Esophagus squamous epithelium (tissue), 5 donors: ENCODE results near the gene MYT1. TPM values are rescaled to one million over a fixed set of nuclear protein-coding genes. Genes with fewer than 3 reads are reported as not detected.

ENCODE experiments used
- DNase-seq: peaks from one replicate; lab custom pipeline; 2025; lab: John Stamatoyannopoulos, UW
- H3K27ac ChIP-seq, 4 donors: fragments of 200-600 bp; sonication (generic); one replicate each; pipeline ENCODE4 v1.5.1; 2016 to 2019; ENCODE audit warnings: mild to moderate bottlenecking in 1 of 4
- H3K27me3 ChIP-seq, 4 donors: fragments of 200-600 bp; sonication (generic); 1 replicate in 3 of 4; 2 replicates in 1 of 4; pipeline versions ENCODE4 v1.5.1 to v1.6.0; 2017 to 2021; ENCODE audit warnings: antibody characterized with exemption in 1 of 4
- H3K36me3 ChIP-seq, 3 donors: fragments of 200-600 bp; sonication (generic); one replicate each; pipeline ENCODE4 v1.5.1; 2016 to 2019
- H3K4me1 ChIP-seq, 3 donors: fragments of 200-600 bp; sonication (generic); one replicate each; pipeline ENCODE4 v1.5.1; 2017 to 2019
- H3K4me3 ChIP-seq, 4 donors: fragments of 200-600 bp; sonication (generic); 1 replicate in 3 of 4; 2 replicates in 1 of 4; pipeline ENCODE4 v1.5.1; 2016 to 2019; ENCODE audit warnings: mild to moderate bottlenecking in 2 of 4, moderate library complexity in 1 of 4
- H3K9me3 ChIP-seq, 3 donors: fragments of 200-600 bp; sonication (generic); one replicate each; pipeline ENCODE4 v1.5.1; 2016 to 2019
- CTCF ChIP-seq, 6 experiments: fragments of 450-650 bp in 4 of 6; fragments of 200-600 bp in 2 of 6; sonication (generic) in 2 of 6; IDR thresholded peaks; one replicate each; pipeline ENCODE4 v1.5.1; 2016 to 2019; ENCODE audit warnings: antibody characterized with exemption in 6 of 6, mild to moderate bottlenecking in 4 of 6, moderate library complexity in 4 of 6
- POLR2A ChIP-seq, 4 donors: fragments of 450-650 bp; IDR thresholded peaks; one replicate each; pipeline ENCODE4 v1.6.1; 2017; ENCODE audit warnings: antibody characterized with exemption in 4 of 4, mild to moderate bottlenecking in 4 of 4, moderate library complexity in 3 of 4
- WGBS, 2 donors: methylation state at CpG; one replicate each; pipeline ENCODE4 v1.1.5; 2018; 5-methylcytosine and 5-hydroxymethylcytosine counted together
- intact Hi-C: fragments of 100-400 bp; cut with DNase I; formaldehyde crosslinking; loops from one replicate; pipeline ENCODE4 v1.15.0; 2022
- total RNA-seq, 4 donors: library from RNA; depleted of rRNA; stranded (reverse); fragments of >200 nt; gene quantifications; one replicate each; pipeline ENCODE4 v1.1.0, GENCODE V29; 2016
- donor health status: DM: yes; HTN: yes; CAD: no.

MYT1 gene
- total RNA-seq, 4 donors from 2014 or later = not detected

GRCh38 chr20:64222291-64222735 lies 58.1 kb downstream of the MYT1 start:
- DNase-seq = no peak
- Histone ChIP-seq H3K4me1 (peaks cover 0 to 29% (median 10%) of the 10 kb centered on the region in 3 donors), H3K27ac (no peak overlapping the region), H3K9me3 (no peaks in the 10 kb centered on the region), H3K4me3 (no peak overlapping the region), H3K27me3 (peaks cover 0 to 31% (median 0%) of the 10 kb centered on the region in 4 donors), H3K36me3 (no peaks in the 10 kb centered on the region)
- intact Hi-C loops = no loop called here
- TF ChIP-seq POLR2A (IDR thresholded peaks at IDR 0.05) (no peak), CTCF (IDR thresholded peaks at IDR 0.05) (no peak)
- 40% methylated on average over 2 of the region's 5 CpGs; no CpG with 5 or more reads in 1 of the 2 donors for WGBS, 2 donors

GRCh38 chr20:64222851-64223525 lies 58.7 kb downstream of the MYT1 start:
- no peak for TF ChIP-seq POLR2A (IDR thresholded peaks at IDR 0.05)
- no peak for TF ChIP-seq CTCF (IDR thresholded peaks at IDR 0.05)
- Histone ChIP-seq H3K36me3 (no peaks in the 10 kb centered on the region), H3K27me3 (peaks cover 0 to 31% (median 0%) of the 10 kb centered on the region in 4 donors), H3K27ac (no peak overlapping the region), H3K4me3 (no peak overlapping the region), H3K4me1 (peaks cover 0 to 23% (median 10%) of the 10 kb centered on the region in 3 donors), H3K9me3 (no peaks in the 10 kb centered on the region)
- 77 to 88% methylated on average over 18 of the region's 20 CpGs for WGBS, 2 donors
- intact Hi-C loops = no loop called here
- no peak for DNase-seq

- Histone ChIP-seq H3K9me3 (no peaks in the 10 kb centered on the region), H3K27ac (no peak overlapping the region), H3K36me3 (no peaks in the 10 kb centered on the region), H3K4me3 (no peak overlapping the region), H3K4me1 (peaks cover 0 to 21% (median 10%) of the 10 kb centered on the region in 3 donors), H3K27me3 (peaks cover 0 to 32% (median 0%) of the 10 kb centered on the region in 4 donors)
- DNase-seq = no peak
- WGBS, 2 donors = 43 to 50% methylated on average over 8 to 9 of the region's 13 CpGs
- TF ChIP-seq CTCF (IDR thresholded peaks at IDR 0.05) (no peak), POLR2A (IDR thresholded peaks at IDR 0.05) (no peak)
- intact Hi-C loops = no loop called here
Measured at GRCh38 chr20:64223526-64224067, 59.3 kb downstream of the MYT1 start.

GRCh38 chr20:64224351-64225170 lies 60.3 kb downstream of the MYT1 start:
- intact Hi-C loops = no loop called here
- H3K4me1 ChIP-seq = peaks cover 0 to 21% (median 10%) of the 10 kb centered on the region in 3 donors
- no peaks in the 10 kb centered on the region for H3K9me3 ChIP-seq
- 63 to 76% methylated on average over 9 to 10 of the region's 10 CpGs for WGBS, 2 donors
- no peak overlapping the region for H3K27ac ChIP-seq
- DNase-seq = no peak
- H3K4me3 ChIP-seq = no peak overlapping the region
- peaks cover 0 to 23% (median 0%) of the 10 kb centered on the region in 4 donors for H3K27me3 ChIP-seq
- TF ChIP-seq CTCF (IDR thresholded peaks at IDR 0.05) (no peak), POLR2A (IDR thresholded peaks at IDR 0.05) (no peak)
- no peaks in the 10 kb centered on the region for H3K36me3 ChIP-seq
